ENCODE measurements around the gene BRICD5.

BRICD5 gene

GRCh38 chr16:2236337-2237101 lies 25.9 kb upstream of the BRICD5 start, which contains the start of gene DNASE1L2:
TSS of gene DNASE1L2 (plus strand) at chr16:2236444. CDS start at chr16:2236817, 373 bp downstream.
- no peak for TF ChIP-seq CTCF (IDR thresholded peaks at IDR 0.05; ENCODE audit: insufficient read depth, low read depth, low read length, missing control alignments)
- no peak within 1 kb of the TSS for H3K4me3 ChIP-seq (ENCODE audit: low read depth, low read length)
- DNase-seq (ENCODE audit: low read depth) = no peak

GRCh38 chr16:2235695-2236336 lies 25.2 kb upstream of the BRICD5 start:
- H3K4me3 ChIP-seq (ENCODE audit: low read depth, low read length) = no peak overlapping the region
- TF ChIP-seq CTCF (IDR thresholded peaks at IDR 0.05; ENCODE audit: insufficient read depth, low read depth, low read length, missing control alignments) = no peak
- no peak for DNase-seq (ENCODE audit: low read depth)

GRCh38 chr16:2235234-2235651 lies 24.6 kb upstream of the BRICD5 start:
- no peak for TF ChIP-seq CTCF (IDR thresholded peaks at IDR 0.05; ENCODE audit: insufficient read depth, low read depth, low read length, missing control alignments)
- no peak overlapping the region for H3K4me3 ChIP-seq (ENCODE audit: low read depth, low read length)
- no peak for DNase-seq (ENCODE audit: low read depth)

GRCh38 chr16:2234813-2235170 lies 24.1 kb upstream of the BRICD5 start:
- TF ChIP-seq CTCF (IDR thresholded peaks at IDR 0.05; ENCODE audit: insufficient read depth, low read depth, low read length, missing control alignments) = no peak
- no peak overlapping the region for H3K4me3 ChIP-seq (ENCODE audit: low read depth, low read length)
- DNase-seq (ENCODE audit: low read depth) = no peak

- TF ChIP-seq CTCF (IDR thresholded peaks at IDR 0.05; ENCODE audit: insufficient read depth, low read depth, low read length, missing control alignments) = no peak
- H3K4me3 ChIP-seq (ENCODE audit: low read depth, low read length) = no peak overlapping the region
- no peak for DNase-seq (ENCODE audit: low read depth)
Measured at GRCh38 chr16:2233872-2234812, 23.5 kb upstream of the BRICD5 start.

- no peak for TF ChIP-seq CTCF (IDR thresholded peaks at IDR 0.05; ENCODE audit: insufficient read depth, low read depth, low read length, missing control alignments)
- no peak overlapping the region for H3K4me3 ChIP-seq (ENCODE audit: low read depth, low read length)
- no peak for DNase-seq (ENCODE audit: low read depth)
Measured at GRCh38 chr16:2233046-2233775, 22.5 kb upstream of the BRICD5 start.
